ENCODE measurements around the gene RNF181. TPM values are rescaled to one million over a fixed set of nuclear protein-coding genes. Genes with fewer than 3 reads are reported as not detected.
A peak's percentile ranks its signal among the peaks of the same experiment; 100 is the strongest.

The RNF181 gene
- total and polyA plus RNA-seq, 2 of the 13 experiments (the other 11 are each of a cell fraction or from before 2014, with no cell fraction given), result 224 to 578 TPM

DNA sequence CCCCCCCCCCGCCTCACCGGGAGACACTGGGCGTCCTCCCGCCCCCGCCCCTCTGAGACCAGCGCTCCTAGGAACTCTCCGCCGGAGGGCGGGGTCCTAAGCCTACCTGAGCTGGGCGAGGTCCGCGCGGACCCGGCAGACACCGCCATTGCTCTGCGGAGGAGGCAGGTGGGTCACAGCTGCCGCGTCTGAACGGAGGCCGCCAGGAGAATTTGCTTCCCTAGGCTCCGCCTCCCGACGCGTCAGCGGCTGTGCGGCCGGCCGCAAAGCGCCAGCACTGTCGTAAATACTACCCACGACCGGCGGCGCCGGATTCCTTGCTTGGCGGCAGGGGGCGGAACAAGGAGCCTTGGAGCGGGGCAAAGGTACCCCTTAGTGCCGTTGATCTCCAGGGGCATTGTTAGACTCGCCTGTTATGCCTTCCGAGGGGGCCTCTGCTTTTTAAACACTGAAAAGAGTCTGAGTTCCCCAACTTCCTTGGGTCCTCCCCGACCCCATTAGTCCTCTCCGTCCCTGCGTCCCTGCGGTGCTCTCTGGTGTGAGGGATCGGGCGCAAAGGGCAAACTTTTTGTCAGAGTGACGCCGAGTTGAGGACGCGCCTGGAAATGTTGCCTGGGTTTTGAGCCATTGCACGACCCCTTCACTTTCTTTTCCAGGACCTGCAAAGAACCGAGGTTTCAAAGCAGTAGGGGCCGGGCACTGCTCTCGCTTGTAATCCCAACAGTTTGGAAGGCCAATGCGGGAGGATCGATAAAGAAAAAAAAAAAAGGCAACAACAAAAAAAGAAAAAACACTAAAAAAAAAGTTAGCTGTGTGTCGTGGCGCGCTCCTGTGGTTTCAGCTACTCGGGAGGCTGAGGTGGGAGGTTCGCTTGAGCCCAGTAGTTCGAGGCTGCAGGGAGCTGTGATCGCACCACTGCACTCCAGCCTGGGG is 34.0 kb upstream of the RNF181 start, which contains the start of gene GGCX (continued):
- TF ChIP-seq ELF3 (CRISPR knock-in tag; IDR thresholded peaks at IDR 0.05), result peak; percentile 72; the same call in 1 of the 2 replicates
- TF ChIP-seq, protein P1, sequence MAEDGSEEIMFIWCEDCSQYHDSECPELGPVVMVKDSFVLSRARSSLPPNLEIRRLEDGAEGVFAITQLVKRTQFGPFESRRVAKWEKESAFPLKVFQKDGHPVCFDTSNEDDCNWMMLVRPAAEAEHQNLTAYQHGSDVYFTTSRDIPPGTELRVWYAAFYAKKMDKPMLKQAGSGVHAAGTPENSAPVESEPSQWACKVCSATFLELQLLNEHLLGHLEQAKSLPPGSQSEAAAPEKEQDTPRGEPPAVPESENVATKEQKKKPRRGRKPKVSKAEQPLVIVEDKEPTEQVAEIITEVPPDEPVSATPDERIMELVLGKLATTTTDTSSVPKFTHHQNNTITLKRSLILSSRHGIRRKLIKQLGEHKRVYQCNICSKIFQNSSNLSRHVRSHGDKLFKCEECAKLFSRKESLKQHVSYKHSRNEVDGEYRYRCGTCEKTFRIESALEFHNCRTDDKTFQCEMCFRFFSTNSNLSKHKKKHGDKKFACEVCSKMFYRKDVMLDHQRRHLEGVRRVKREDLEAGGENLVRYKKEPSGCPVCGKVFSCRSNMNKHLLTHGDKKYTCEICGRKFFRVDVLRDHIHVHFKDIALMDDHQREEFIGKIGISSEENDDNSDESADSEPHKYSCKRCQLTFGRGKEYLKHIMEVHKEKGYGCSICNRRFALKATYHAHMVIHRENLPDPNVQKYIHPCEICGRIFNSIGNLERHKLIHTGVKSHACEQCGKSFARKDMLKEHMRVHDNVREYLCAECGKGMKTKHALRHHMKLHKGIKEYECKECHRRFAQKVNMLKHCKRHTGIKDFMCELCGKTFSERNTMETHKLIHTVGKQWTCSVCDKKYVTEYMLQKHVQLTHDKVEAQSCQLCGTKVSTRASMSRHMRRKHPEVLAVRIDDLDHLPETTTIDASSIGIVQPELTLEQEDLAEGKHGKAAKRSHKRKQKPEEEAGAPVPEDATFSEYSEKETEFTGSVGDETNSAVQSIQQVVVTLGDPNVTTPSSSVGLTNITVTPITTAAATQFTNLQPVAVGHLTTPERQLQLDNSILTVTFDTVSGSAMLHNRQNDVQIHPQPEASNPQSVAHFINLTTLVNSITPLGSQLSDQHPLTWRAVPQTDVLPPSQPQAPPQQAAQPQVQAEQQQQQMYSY (CRISPR knock-in tag; IDR thresholded peaks at IDR 0.05), result no peak
- peak; percentile 79; the same call in 1 of the 2 replicates for TF ChIP-seq ZNF761 (CRISPR knock-in tag; conservative IDR thresholded peaks at IDR 0.05)
- no peak for TF ChIP-seq ZNF354B (CRISPR knock-in tag; IDR thresholded peaks at IDR 0.05)
- no peak for TF ChIP-seq NFATC3 (CRISPR knock-in tag; IDR thresholded peaks at IDR 0.05)
- TF ChIP-seq SIX1 (CRISPR knock-in tag; IDR thresholded peaks at IDR 0.05; ENCODE audit: borderline replicate concordance), result no peak
- TF ChIP-seq ZNF484 (CRISPR knock-in tag; IDR thresholded peaks at IDR 0.05; ENCODE audit: borderline replicate concordance, low read depth), result no peak
- no peak for TF ChIP-seq ZNF737 (CRISPR knock-in tag; IDR thresholded peaks at IDR 0.05; ENCODE audit: borderline replicate concordance)
- TF ChIP-seq SMAD9 (CRISPR knock-in tag; IDR thresholded peaks at IDR 0.05), result no peak
- TF ChIP-seq RARA (CRISPR knock-in tag; IDR thresholded peaks at IDR 0.05), result no peak; the same call in 1 of the 2 replicates
- TF ChIP-seq ZFP36L2 (CRISPR knock-in tag; IDR thresholded peaks at IDR 0.05), result no peak; the same call in 1 of the 2 replicates
- 0 out of 2 replicates have a peak, but pooled peaks have one; percentile 28 for TF ChIP-seq ZBTB42 (CRISPR knock-in tag; IDR thresholded peaks at IDR 0.05)
- TF ChIP-seq, protein P2, sequence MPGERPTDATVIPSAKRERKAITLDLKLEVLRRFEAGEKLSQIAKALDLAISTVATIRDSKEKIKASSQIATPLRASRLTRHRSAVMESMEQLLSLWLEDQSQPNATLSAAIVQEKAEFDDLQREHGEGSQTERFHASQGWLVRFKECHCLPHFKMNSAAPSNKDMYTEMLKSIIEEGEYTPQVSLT (CRISPR knock-in tag; IDR thresholded peaks at IDR 0.05; ENCODE audit: borderline replicate concordance, low read depth), result no peak
- TF ChIP-seq, protein P3, sequence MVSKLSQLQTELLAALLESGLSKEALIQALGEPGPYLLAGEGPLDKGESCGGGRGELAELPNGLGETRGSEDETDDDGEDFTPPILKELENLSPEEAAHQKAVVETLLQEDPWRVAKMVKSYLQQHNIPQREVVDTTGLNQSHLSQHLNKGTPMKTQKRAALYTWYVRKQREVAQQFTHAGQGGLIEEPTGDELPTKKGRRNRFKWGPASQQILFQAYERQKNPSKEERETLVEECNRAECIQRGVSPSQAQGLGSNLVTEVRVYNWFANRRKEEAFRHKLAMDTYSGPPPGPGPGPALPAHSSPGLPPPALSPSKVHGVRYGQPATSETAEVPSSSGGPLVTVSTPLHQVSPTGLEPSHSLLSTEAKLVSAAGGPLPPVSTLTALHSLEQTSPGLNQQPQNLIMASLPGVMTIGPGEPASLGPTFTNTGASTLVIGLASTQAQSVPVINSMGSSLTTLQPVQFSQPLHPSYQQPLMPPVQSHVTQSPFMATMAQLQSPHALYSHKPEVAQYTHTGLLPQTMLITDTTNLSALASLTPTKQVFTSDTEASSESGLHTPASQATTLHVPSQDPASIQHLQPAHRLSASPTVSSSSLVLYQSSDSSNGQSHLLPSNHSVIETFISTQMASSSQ (IDR thresholded peaks at IDR 0.05; ENCODE audit: low read depth), result peak; percentile 40; the same call in 1 of the 2 replicates
- TF ChIP-seq, protein P3 (CRISPR knock-in tag; IDR thresholded peaks at IDR 0.05; ENCODE audit: borderline replicate concordance), result peak; percentile 82; the same call in 1 of the 2 replicates
- TF ChIP-seq, protein P4, sequence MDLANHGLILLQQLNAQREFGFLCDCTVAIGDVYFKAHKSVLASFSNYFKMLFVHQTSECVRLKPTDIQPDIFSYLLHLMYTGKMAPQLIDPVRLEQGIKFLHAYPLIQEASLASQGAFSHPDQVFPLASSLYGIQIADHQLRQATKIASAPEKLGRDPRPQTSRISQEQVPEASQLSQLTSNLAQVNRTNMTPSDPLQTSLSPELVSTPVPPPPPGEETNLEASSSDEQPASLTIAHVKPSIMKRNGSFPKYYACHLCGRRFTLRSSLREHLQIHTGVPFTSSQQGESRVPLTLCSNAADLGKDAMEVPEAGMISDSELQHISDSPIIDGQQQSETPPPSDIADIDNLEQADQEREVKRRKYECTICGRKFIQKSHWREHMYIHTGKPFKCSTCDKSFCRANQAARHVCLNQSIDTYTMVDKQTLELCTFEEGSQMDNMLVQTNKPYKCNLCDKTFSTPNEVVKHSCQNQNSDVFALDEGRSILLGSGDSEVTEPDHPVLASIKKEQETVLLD (CRISPR knock-in tag; IDR thresholded peaks at IDR 0.05; ENCODE audit: low read depth), result no peak; the same call in 1 of the 2 replicates
- 0 out of 2 replicates have a peak, but pooled peaks have one; percentile 37 for TF ChIP-seq HNRNPUL1 (IDR thresholded peaks at IDR 0.05; ENCODE audit: low read depth, low read length)
- peak; percentile 50; the same call in 1 of the 2 replicates for TF ChIP-seq ZNF746 (CRISPR knock-in tag; IDR thresholded peaks at IDR 0.05)
